Keratinocyte (primary cell): ENCODE data around the gene LUM. TPM values are rescaled to one million over a fixed set of nuclear protein-coding genes. Genes with fewer than 3 reads are reported as not detected.
"Not testable (repeated sequence)": the region's sequence is repeated elsewhere in the genome, so short reads cannot be mapped to it uniquely, and the experiment has no call there.

ENCODE experiments used
- DNase-seq: peaks from one replicate; pipeline ENCODE4 v3.0.0-alpha.2; 2011; ENCODE audit warnings: low read depth, missing footprints, low spot score
- FAIRE-seq: peaks from 2 replicates; lab custom pipeline; 2011; peaks lifted over from hg19 to GRCh38; lab: Jason Lieb, UNC
- H2AFZ ChIP-seq: 2 replicates; pipeline ENCODE4 v1.6.0; 2012; ENCODE audit warnings: low read length, control low read depth, inconsistent platforms; ENCODE audit not compliant: control insufficient read depth
- H3K27ac ChIP-seq: 2 replicates; pipeline ENCODE4 v1.5.1; 2011; ENCODE audit warnings: low read length; ENCODE audit not compliant: control insufficient read depth, insufficient read depth
- H3K27me3 ChIP-seq: 3 replicates; pipeline ENCODE4 v1.6.0; 2011; ENCODE audit warnings: low read length; ENCODE audit not compliant: control insufficient read depth, insufficient read depth; ENCODE audit errors: extremely low read depth
- H3K36me3 ChIP-seq, 2 experiments: 2 replicates in 1 of 2; 3 replicates in 1 of 2; pipeline ENCODE4 v1.5.1; 2011; ENCODE audit warnings: low read length in 2 of 2, mild to moderate bottlenecking in 1 of 2; ENCODE audit not compliant: control insufficient read depth in 2 of 2, insufficient read depth in 2 of 2; ENCODE audit errors: extremely low read depth in 1 of 2
- H3K4me1 ChIP-seq: 3 replicates; pipeline ENCODE4 v1.5.1; 2011; ENCODE audit warnings: low read length; ENCODE audit not compliant: control insufficient read depth, insufficient read depth; ENCODE audit errors: extremely low read depth
- H3K4me2 ChIP-seq: 3 replicates; pipeline ENCODE4 v1.6.0; 2011; ENCODE audit warnings: low read depth, low read length; ENCODE audit not compliant: control insufficient read depth, insufficient read depth; ENCODE audit errors: extremely low read depth
- H3K4me3 ChIP-seq, 3 experiments: fragments of 200-600 bp in 1 of 3; sonication (generic) in 1 of 3; 2 replicates in 2 of 3; 3 replicates in 1 of 3; pipeline ENCODE4 v1.5.1; 2011 to 2016; ENCODE audit warnings: low read length in 3 of 3, mild to moderate bottlenecking in 3 of 3, control low read depth in 2 of 3, inconsistent platforms in 1 of 3, low read depth in 1 of 3, mixed read lengths in 1 of 3, mixed run types in 1 of 3, moderate library complexity in 1 of 3; ENCODE audit not compliant: control insufficient read depth in 2 of 3, insufficient read depth in 2 of 3; ENCODE audit errors: extremely low read depth in 1 of 3
- H3K79me2 ChIP-seq: 2 replicates; pipeline ENCODE4 v1.6.0; 2012; ENCODE audit warnings: low read length; ENCODE audit not compliant: control insufficient read depth, insufficient read depth
- H3K9ac ChIP-seq: 3 replicates; pipeline ENCODE4 v1.6.0; 2011; ENCODE audit warnings: low read length; ENCODE audit not compliant: control insufficient read depth, insufficient read depth; ENCODE audit errors: extremely low read depth
- H3K9me1 ChIP-seq: 3 replicates; pipeline ENCODE4 v1.6.0; 2011; ENCODE audit warnings: low read length; ENCODE audit not compliant: control insufficient read depth, insufficient read depth; ENCODE audit errors: extremely low read depth
- H3K9me3 ChIP-seq: 2 replicates; pipeline ENCODE4 v1.5.1; 2012; ENCODE audit warnings: low read depth, low read length; ENCODE audit not compliant: control insufficient read depth
- H4K20me1 ChIP-seq: 3 replicates; pipeline ENCODE4 v1.6.0; 2011; ENCODE audit warnings: low read length; ENCODE audit not compliant: control insufficient read depth, insufficient read depth; ENCODE audit errors: extremely low read depth
- EZH2 ChIP-seq: IDR thresholded peaks from one replicate; pipeline ENCODE4 v1.6.1; 2012; ENCODE audit warnings: inconsistent platforms, mild to moderate bottlenecking, low read length, moderate library complexity
- dilution Hi-C: fragments of 300-500 bp; cut with MboI; formaldehyde crosslinking; loops from one replicate; pipeline ENCODE4 v1.7.0; 2020; ENCODE audit warnings: low sequenced_read_pairs; ENCODE audit not compliant: extremely low pct_ligation_motif_present
- polyA plus RNA-seq, 5 experiments: library from polyadenylated mRNA; depleted of rRNA in 3 of 5; stranded (reverse) in 3 of 5; stranded (forward) in 1 of 5; unstranded in 1 of 5; fragments of >200 nt; gene quantifications; 1 replicate in 1 of 5; 2 replicates in 3 of 5; 3 replicates in 1 of 5; pipeline versions ENCODE4 v1.2.1 to v1.2.3, GENCODE V29; 2011 to 2012; ENCODE audit warnings: missing spikeins in 2 of 5, low read depth in 1 of 5, low replicate concordance in 1 of 5
- TF ChIP-seq, protein P1 (sequence below), 3 experiments: IDR thresholded peaks in 1 of 3; conservative IDR thresholded peaks in 1 of 3; optimal IDR thresholded peaks in 1 of 3; 2 replicates in 2 of 3; 3 replicates in 1 of 3; pipeline versions ENCODE3 to v1.5.1; 2011; ENCODE audit warnings: low read length in 3 of 3, mild to moderate bottlenecking in 3 of 3, moderate library complexity in 2 of 3, control low read depth in 1 of 3, inconsistent platforms in 1 of 3; ENCODE audit not compliant: insufficient read depth in 2 of 3; ENCODE audit errors: extremely low read depth in 1 of 3

Gene LUM
- polyA plus RNA-seq, 1 donor (not counting 4 experiments of a cell fraction or from before 2014, with no cell fraction given) = 0.37 TPM

GRCh38 chr12:91093341-91093740 lies 18.0 kb downstream of the LUM start:
- no peak overlapping the region for H2AFZ ChIP-seq

GRCh38 chr12:91091916-91092715 lies 19.2 kb downstream of the LUM start:
- H2AFZ ChIP-seq = no peak overlapping the region
- H3K4me1 ChIP-seq = no peaks in the 10 kb centered on the region
- no peaks in the 10 kb centered on the region for H4K20me1 ChIP-seq
- dilution Hi-C loops = no loop called here
- no peak for TF ChIP-seq EZH2
- TF ChIP-seq, protein P1, sequence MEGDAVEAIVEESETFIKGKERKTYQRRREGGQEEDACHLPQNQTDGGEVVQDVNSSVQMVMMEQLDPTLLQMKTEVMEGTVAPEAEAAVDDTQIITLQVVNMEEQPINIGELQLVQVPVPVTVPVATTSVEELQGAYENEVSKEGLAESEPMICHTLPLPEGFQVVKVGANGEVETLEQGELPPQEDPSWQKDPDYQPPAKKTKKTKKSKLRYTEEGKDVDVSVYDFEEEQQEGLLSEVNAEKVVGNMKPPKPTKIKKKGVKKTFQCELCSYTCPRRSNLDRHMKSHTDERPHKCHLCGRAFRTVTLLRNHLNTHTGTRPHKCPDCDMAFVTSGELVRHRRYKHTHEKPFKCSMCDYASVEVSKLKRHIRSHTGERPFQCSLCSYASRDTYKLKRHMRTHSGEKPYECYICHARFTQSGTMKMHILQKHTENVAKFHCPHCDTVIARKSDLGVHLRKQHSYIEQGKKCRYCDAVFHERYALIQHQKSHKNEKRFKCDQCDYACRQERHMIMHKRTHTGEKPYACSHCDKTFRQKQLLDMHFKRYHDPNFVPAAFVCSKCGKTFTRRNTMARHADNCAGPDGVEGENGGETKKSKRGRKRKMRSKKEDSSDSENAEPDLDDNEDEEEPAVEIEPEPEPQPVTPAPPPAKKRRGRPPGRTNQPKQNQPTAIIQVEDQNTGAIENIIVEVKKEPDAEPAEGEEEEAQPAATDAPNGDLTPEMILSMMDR (optimal IDR thresholded peaks at IDR 0.05 in 1 of 3, IDR thresholded peaks at IDR 0.05 in 1 of 3, conservative IDR thresholded peaks at IDR 0.05 in 1 of 3; ENCODE audit: extremely low read depth in 1 of 3, insufficient read depth in 2 of 3, low read length in 3 of 3) = no peak
- H3K27me3 ChIP-seq = no peaks in the 10 kb centered on the region
- FAIRE-seq (no peak), DNase-seq (no peak)
- no peak overlapping the region for H3K4me3 ChIP-seq
- H3K79me2 ChIP-seq = no peaks in the 10 kb centered on the region
- H3K27ac ChIP-seq = no peak overlapping the region
- no peak overlapping the region for H3K4me2 ChIP-seq
- no peaks in the 10 kb centered on the region for H3K36me3 ChIP-seq
- no peaks in the 10 kb centered on the region for H3K9me1 ChIP-seq
- no peak overlapping the region for H3K9ac ChIP-seq
- H3K9me3 ChIP-seq = no peaks in the 10 kb centered on the region

More at GRCh38 chr12:91093341-91093740, 18.0 kb downstream of the LUM start:
- no peaks in the 10 kb centered on the region for H4K20me1 ChIP-seq
- H3K27me3 ChIP-seq = no peaks in the 10 kb centered on the region
- H3K79me2 ChIP-seq = no peaks in the 10 kb centered on the region
- no peak overlapping the region for H3K4me3 ChIP-seq
- no peaks in the 10 kb centered on the region for H3K9me1 ChIP-seq
- no peak for FAIRE-seq
- no peaks in the 10 kb centered on the region for H3K4me1 ChIP-seq
- no peak for DNase-seq
- H3K27ac ChIP-seq = no peak overlapping the region
- H3K9me3 ChIP-seq = no peaks in the 10 kb centered on the region
- dilution Hi-C loops = no loop called here
- no peak overlapping the region for H3K9ac ChIP-seq
- TF ChIP-seq EZH2 = no peak
- TF ChIP-seq, protein P1 (optimal IDR thresholded peaks at IDR 0.05 in 1 of 3, IDR thresholded peaks at IDR 0.05 in 1 of 3, conservative IDR thresholded peaks at IDR 0.05 in 1 of 3; ENCODE audit: extremely low read depth in 1 of 3, insufficient read depth in 2 of 3, low read length in 3 of 3) = no peak
- no peak overlapping the region for H3K4me2 ChIP-seq
- no peaks in the 10 kb centered on the region for H3K36me3 ChIP-seq

DNA sequence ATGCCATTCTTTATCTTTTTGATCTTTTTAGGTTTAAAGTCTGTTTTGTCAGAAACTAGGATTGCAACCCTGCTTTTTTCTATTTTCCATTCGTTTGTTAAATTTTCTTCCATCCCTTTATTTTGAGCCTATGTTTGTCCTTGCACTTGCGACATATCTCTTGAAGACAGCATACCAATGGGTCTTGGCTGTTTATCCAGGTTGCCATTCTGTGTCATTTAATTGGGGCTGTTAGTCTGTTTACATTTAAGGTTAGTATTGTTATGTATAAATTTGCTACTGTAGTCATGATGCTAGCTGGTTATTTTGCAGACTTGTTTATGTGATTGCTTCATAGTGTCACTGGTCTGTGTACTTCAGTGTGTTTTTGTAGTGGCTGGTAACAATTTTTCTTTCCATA lies 21.3 kb downstream of the LUM start:
- H3K27ac ChIP-seq, H2AFZ ChIP-seq, H3K4me2 ChIP-seq, DNase-seq, H3K9me1 ChIP-seq, H3K27me3 ChIP-seq, H3K79me2 ChIP-seq, H3K36me3 ChIP-seq, H3K9ac ChIP-seq, H3K4me1 ChIP-seq, FAIRE-seq, H3K4me3 ChIP-seq, H4K20me1 ChIP-seq, H3K9me3 ChIP-seq, dilution Hi-C loops: not testable (repeated sequence)
